ENCODE data around the gene SMNDC1. TPM values are rescaled to one million over a fixed set of nuclear protein-coding genes. Genes with fewer than 3 reads are reported as not detected.

Gene SMNDC1
- total RNA-seq, 1 experiment from 2014 or later, result 57.8 TPM

- Histone ChIP-seq H3K9me3 (ENCODE audit: low read depth, low read length, poor library complexity, severe bottlenecking) (no peaks in the 10 kb centered on the region), H3K4me3 (ENCODE audit: low read depth, low read length, poor library complexity, severe bottlenecking) (no peak overlapping the region), H3K36me3 (ENCODE audit: insufficient read depth, low read length, poor library complexity, severe bottlenecking) (peaks cover 20% of the 10 kb centered on the region), H3K27ac (ENCODE audit: low read depth, low read length, poor library complexity, severe bottlenecking) (peak overlapping the region; percentile 95), H3K27me3 (replicated peaks; ENCODE audit: insufficient read depth, low read depth, low read length, poor library complexity) (no peaks in the 10 kb centered on the region), H3K4me1 (ENCODE audit: insufficient read depth, low read length, poor library complexity, severe bottlenecking) (peaks cover 75% of the 10 kb centered on the region)
- intact Hi-C loops (cut with micrococcal nuclease; ENCODE audit: unreplicated experiment), result loop anchor here (5.0 to 10.0 kb wide), 4 partner anchors 191 to 608 kb away; partner anchors contain the start of genes BBIP1, DUSP5, PDCD4 and SHOC2
- TF ChIP-seq EZH2 (IDR thresholded peaks at IDR 0.05; ENCODE audit: borderline replicate concordance, low read depth, low read length, poor library complexity, severe bottlenecking), result no peak
- BruUV-seq (replicated peaks), result no TSS peak
- no peak for DNase-seq (ENCODE audit: low spot score)
- ChIA-PET POLR2A (ENCODE audit: low non-redundant PET) (no interaction called here), CTCF (interaction anchor here (0.6 to 1.1 kb wide), 3 partner anchors 28 to 294 kb away, joined by 3 to 4 read pairs (median 3); no protein-coding TSS in a partner anchor)
Observed at GRCh38 chr10:110306452-110306768, 1.7 kb upstream of the SMNDC1 start.

GRCh38 chr10:110305767-110306451 is 1.2 kb upstream of the SMNDC1 start:
- Histone ChIP-seq H3K4me3 (ENCODE audit: low read depth, low read length, poor library complexity, severe bottlenecking) (no peak overlapping the region), H3K4me1 (ENCODE audit: insufficient read depth, low read length, poor library complexity, severe bottlenecking) (peaks cover 75% of the 10 kb centered on the region), H3K36me3 (ENCODE audit: insufficient read depth, low read length, poor library complexity, severe bottlenecking) (peaks cover 25% of the 10 kb centered on the region), H3K27ac (ENCODE audit: low read depth, low read length, poor library complexity, severe bottlenecking) (peak overlapping the region; percentile 95), H3K9me3 (ENCODE audit: low read depth, low read length, poor library complexity, severe bottlenecking) (no peaks in the 10 kb centered on the region), H3K27me3 (replicated peaks; ENCODE audit: insufficient read depth, low read depth, low read length, poor library complexity) (no peaks in the 10 kb centered on the region)
- ChIA-PET POLR2A (ENCODE audit: low non-redundant PET) (no interaction called here), CTCF (interaction anchor here (0.6 to 1.0 kb wide), 5 partner anchors 29 to 530 kb away, joined by 3 to 8 read pairs (median 3); no protein-coding TSS in a partner anchor)
- intact Hi-C loops (cut with micrococcal nuclease; ENCODE audit: unreplicated experiment), result loop anchor here (5.0 to 10.0 kb wide), 4 partner anchors 191 to 609 kb away; partner anchors contain the start of genes BBIP1, DUSP5, PDCD4 and SHOC2
- TF ChIP-seq CTCF (conservative IDR thresholded peaks at IDR 0.05; ENCODE audit: low read depth, low read length) (peak; percentile 70), EZH2 (IDR thresholded peaks at IDR 0.05; ENCODE audit: borderline replicate concordance, low read depth, low read length, poor library complexity, severe bottlenecking) (no peak)
- no TSS peak for BruUV-seq (replicated peaks)
- DNase-seq (ENCODE audit: low spot score), result peak; percentile 87

- no peak for DNase-seq (ENCODE audit: low spot score)
- peak overlapping the region; percentile 81 for H3K4me3 ChIP-seq (ENCODE audit: low read depth, low read length, poor library complexity, severe bottlenecking)
- H3K9me3 ChIP-seq (ENCODE audit: low read depth, low read length, poor library complexity, severe bottlenecking), result no peaks in the 10 kb centered on the region
- peaks cover 40% of the 10 kb centered on the region for H3K36me3 ChIP-seq (ENCODE audit: insufficient read depth, low read length, poor library complexity, severe bottlenecking)
- ChIA-PET POLR2A (ENCODE audit: low non-redundant PET) (interaction anchor here (0.7 kb wide), 1 partner anchor 103 kb away, joined by 3 read pairs; no protein-coding TSS in a partner anchor), CTCF (interaction anchor here (0.6 to 0.7 kb wide), 3 partner anchors 77 to 284 kb away, joined by 5 to 10 read pairs (median 6); no protein-coding TSS in a partner anchor)
- H3K27ac ChIP-seq (ENCODE audit: low read depth, low read length, poor library complexity, severe bottlenecking), result peak overlapping the region; percentile 95
- intact Hi-C loops (cut with micrococcal nuclease; ENCODE audit: unreplicated experiment), result loop anchor here (10.0 kb wide), 1 partner anchor 610 kb away; the partner anchor contains the start of genes BBIP1 and SHOC2
- no TSS peak for BruUV-seq (replicated peaks)
- H3K27me3 ChIP-seq (replicated peaks; ENCODE audit: insufficient read depth, low read depth, low read length, poor library complexity), result no peaks in the 10 kb centered on the region
- TF ChIP-seq CTCF (conservative IDR thresholded peaks at IDR 0.05; ENCODE audit: low read depth, low read length) (no peak), EZH2 (IDR thresholded peaks at IDR 0.05; ENCODE audit: borderline replicate concordance, low read depth, low read length, poor library complexity, severe bottlenecking) (no peak)
- H3K4me1 ChIP-seq (ENCODE audit: insufficient read depth, low read length, poor library complexity, severe bottlenecking), result peaks cover 63% of the 10 kb centered on the region
Observed at GRCh38 chr10:110304394-110304779, 333 bp downstream of the SMNDC1 start.

All from A673 (cell line).